ENCODE data around the gene SLIT3. TPM values are rescaled to one million over a fixed set of nuclear protein-coding genes. Genes with fewer than 3 reads are reported as not detected.

Gene SLIT3
- total RNA-seq, 6 donors from 2014 or later = 10.8 to 57.3 (median 32.2) TPM

- WGBS, 2 donors = 55 to 65% methylated on average over 1 of the region's 1 CpG
- Histone ChIP-seq H3K4me3 (no peak overlapping the region), H3K4me1 (peaks cover 0 to 4% (median 1%) of the 10 kb centered on the region in 4 donors), H3K27me3 (no peaks in the 10 kb centered on the region), H3K27ac (no peak overlapping the region), H3K9me3 (peaks cover 0 to 4% (median 2%) of the 10 kb centered on the region in 4 donors), H3K36me3 (no peaks in the 10 kb centered on the region)
- no peak for TF ChIP-seq CTCF (IDR thresholded peaks at IDR 0.05)
- no peak for TF ChIP-seq EP300 (IDR thresholded peaks at IDR 0.05)
- TF ChIP-seq POLR2AphosphoS5 (IDR thresholded peaks at IDR 0.05) = no peak
- no peak for TF ChIP-seq POLR2A (IDR thresholded peaks at IDR 0.05)
- DNase-seq = no peak
- no peak for ATAC-seq (ENCODE audit: low FRiP score in 2 of 2)
Measured at GRCh38 chr5:168734119-168734518, 566.8 kb downstream of the SLIT3 start.

- Histone ChIP-seq H3K4me3 (no peak overlapping the region), H3K9me3 (peaks cover 0 to 12% (median 8%) of the 10 kb centered on the region in 4 donors), H3K27ac (no peak overlapping the region), H3K27me3 (no peaks in the 10 kb centered on the region), H3K4me1 (no peaks in the 10 kb centered on the region), H3K36me3 (no peaks in the 10 kb centered on the region)
- 92 to 93% methylated on average over 1 of the region's 1 CpG for WGBS, 2 donors
- TF ChIP-seq CTCF (IDR thresholded peaks at IDR 0.05) (no peak), POLR2A (IDR thresholded peaks at IDR 0.05) (no peak), EP300 (IDR thresholded peaks at IDR 0.05) (no peak), POLR2AphosphoS5 (IDR thresholded peaks at IDR 0.05) (no peak)
- no peak for DNase-seq
- no peak for ATAC-seq (ENCODE audit: low FRiP score in 2 of 2)
Measured at GRCh38 chr5:168728546-168729211, 572.3 kb downstream of the SLIT3 start.

GRCh38 chr5:168727547-168727946 is 573.4 kb downstream of the SLIT3 start:
- H3K36me3 ChIP-seq = no peaks in the 10 kb centered on the region
- H3K9me3 ChIP-seq = peaks cover 0 to 12% (median 8%) of the 10 kb centered on the region in 4 donors
- H3K27ac ChIP-seq = no peak overlapping the region
- no peak overlapping the region for H3K4me3 ChIP-seq
- DNase-seq = no peak
- no peaks in the 10 kb centered on the region for H3K27me3 ChIP-seq
- H3K4me1 ChIP-seq = no peaks in the 10 kb centered on the region
- ATAC-seq (ENCODE audit: low FRiP score in 2 of 2) = no peak
- WGBS, 2 donors = 33 to 53% methylated on average over 2 of the region's 2 CpGs
- TF ChIP-seq POLR2AphosphoS5 (IDR thresholded peaks at IDR 0.05) (no peak), CTCF (IDR thresholded peaks at IDR 0.05) (no peak), POLR2A (IDR thresholded peaks at IDR 0.05) (no peak), EP300 (IDR thresholded peaks at IDR 0.05) (no peak)

- Histone ChIP-seq H3K27me3 (no peaks in the 10 kb centered on the region), H3K9me3 (peaks cover 0 to 12% (median 8%) of the 10 kb centered on the region in 4 donors), H3K27ac (no peak overlapping the region), H3K36me3 (peaks cover 0 to 4% (median 0%) of the 10 kb centered on the region in 4 donors), H3K4me3 (no peak overlapping the region), H3K4me1 (no peaks in the 10 kb centered on the region)
- DNase-seq (no peak), ATAC-seq (ENCODE audit: low FRiP score in 2 of 2) (no peak)
- TF ChIP-seq EP300 (IDR thresholded peaks at IDR 0.05) (no peak), CTCF (IDR thresholded peaks at IDR 0.05) (no peak), POLR2A (IDR thresholded peaks at IDR 0.05) (no peak), POLR2AphosphoS5 (IDR thresholded peaks at IDR 0.05) (no peak)
- 94 to 100% methylated on average over 1 of the region's 1 CpG for WGBS, 2 donors
Measured at GRCh38 chr5:168726342-168726741, 574.6 kb downstream of the SLIT3 start.

GRCh38 chr5:168724227-168724626 is 576.7 kb downstream of the SLIT3 start:
- Histone ChIP-seq H3K4me3 (no peak overlapping the region), H3K27me3 (no peaks in the 10 kb centered on the region), H3K9me3 (peaks cover 0 to 8% (median 7%) of the 10 kb centered on the region in 4 donors), H3K27ac (no peak overlapping the region), H3K36me3 (peaks cover 0 to 4% (median 0%) of the 10 kb centered on the region in 4 donors), H3K4me1 (no peaks in the 10 kb centered on the region)
- no peak for DNase-seq
- no peak for ATAC-seq (ENCODE audit: low FRiP score in 2 of 2)
- TF ChIP-seq CTCF (IDR thresholded peaks at IDR 0.05) (no peak), EP300 (IDR thresholded peaks at IDR 0.05) (no peak)
- WGBS, 2 donors = 65 to 69% methylated on average over 5 of the region's 5 CpGs
